ENCODE results near the gene ARL8A. TPM values are rescaled to one million over a fixed set of nuclear protein-coding genes. Genes with fewer than 3 reads are reported as not detected.

ARL8A gene
- total and polyA plus RNA-seq, 10 of the 15 experiments (the other 5 are each of a cell fraction or from before 2014, with no cell fraction given) = 0.34 to 49.2 (median 15.4) TPM

DNA sequence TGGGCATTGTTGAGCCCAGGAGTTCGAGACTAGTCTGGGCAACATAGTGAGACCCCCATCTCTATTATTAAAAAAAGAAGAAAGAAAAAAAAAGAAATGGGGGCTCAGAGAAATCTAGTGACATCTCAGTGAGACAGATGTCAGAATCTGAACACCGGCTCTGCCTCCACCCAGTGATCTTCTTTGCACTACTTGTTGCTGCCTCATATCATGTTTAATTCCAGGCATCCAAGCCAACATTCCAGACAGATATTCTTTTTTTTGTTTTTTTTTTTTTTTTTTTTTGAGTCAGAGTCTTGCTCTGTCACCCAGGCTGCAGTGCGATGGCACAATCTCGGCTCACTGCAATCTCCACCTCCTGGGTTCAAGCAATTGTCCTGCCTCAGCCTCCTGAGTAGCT lies 5.0 kb upstream of the ARL8A start:
- in situ Hi-C loops (cut with MboI) = no loop called here
- WGBS (ENCODE audit: insufficient coverage, insufficient replicate concordance, low lambda C conversion rate, missing lambda C conversion rate) = 91% methylated on average over 3 of the region's 4 CpGs
- Histone ChIP-seq H3K9ac (ENCODE audit: control insufficient read depth, insufficient read depth, low read length) (no peak overlapping the region), H3K4me3 (no peak overlapping the region), H3K36me3 (ENCODE audit: control insufficient read depth in 2 of 2, insufficient read depth in 2 of 2, low read length in 1 of 2) (peaks cover 26 to 32% of the 10 kb centered on the region in 2 experiments; a peak in 3 of 4 replicates), H4K20me1 (ENCODE audit: control insufficient read depth, insufficient read depth) (no peaks in the 10 kb centered on the region), H3K4me1 (ENCODE audit: control insufficient read depth, insufficient read depth, low read length) (peaks cover 7% of the 10 kb centered on the region), H3K27me3 (replicated peaks in 1 of 2; ENCODE audit: control insufficient read depth in 2 of 2, insufficient read depth in 2 of 2, low read length in 1 of 2) (no peaks in the 10 kb centered on the region), H3K79me2 (ENCODE audit: control insufficient read depth, insufficient read depth, low read length) (no peaks in the 10 kb centered on the region), H3K9me3 (replicated peaks; ENCODE audit: control insufficient read depth, insufficient read depth, low read length) (no peaks in the 10 kb centered on the region), H3K4me2 (ENCODE audit: control insufficient read depth, insufficient read depth) (no peak overlapping the region), H2AFZ (ENCODE audit: control insufficient read depth, low read depth, low read length) (no peak overlapping the region), H3K27ac (ENCODE audit: control insufficient read depth, insufficient read depth) (no peak overlapping the region)
- intact Hi-C loops (cut with micrococcal nuclease; ENCODE audit: unreplicated experiment) = no loop called here
- DNase-seq (ENCODE audit: low read depth, low spot score) (no peak), FAIRE-seq (no peak), ATAC-seq (no peak)
- RAD21 ChIA-PET (ENCODE audit: unreplicated experiment) = no interaction called here
- CTCF ChIA-PET = no interaction called here
- no peak for TF ChIP-seq ZSCAN29 (IDR thresholded peaks at IDR 0.05)
- TF ChIP-seq CBX5 (IDR thresholded peaks at IDR 0.05; ENCODE audit: low read depth) = no peak
- TF ChIP-seq, protein P1, sequence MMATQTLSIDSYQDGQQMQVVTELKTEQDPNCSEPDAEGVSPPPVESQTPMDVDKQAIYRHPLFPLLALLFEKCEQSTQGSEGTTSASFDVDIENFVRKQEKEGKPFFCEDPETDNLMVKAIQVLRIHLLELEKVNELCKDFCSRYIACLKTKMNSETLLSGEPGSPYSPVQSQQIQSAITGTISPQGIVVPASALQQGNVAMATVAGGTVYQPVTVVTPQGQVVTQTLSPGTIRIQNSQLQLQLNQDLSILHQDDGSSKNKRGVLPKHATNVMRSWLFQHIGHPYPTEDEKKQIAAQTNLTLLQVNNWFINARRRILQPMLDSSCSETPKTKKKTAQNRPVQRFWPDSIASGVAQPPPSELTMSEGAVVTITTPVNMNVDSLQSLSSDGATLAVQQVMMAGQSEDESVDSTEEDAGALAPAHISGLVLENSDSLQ (IDR thresholded peaks at IDR 0.05) = no peak
- no peak for TF ChIP-seq IRF4 (IDR thresholded peaks at IDR 0.05; ENCODE audit: low read depth, low read length)
- TF ChIP-seq, protein P2, sequence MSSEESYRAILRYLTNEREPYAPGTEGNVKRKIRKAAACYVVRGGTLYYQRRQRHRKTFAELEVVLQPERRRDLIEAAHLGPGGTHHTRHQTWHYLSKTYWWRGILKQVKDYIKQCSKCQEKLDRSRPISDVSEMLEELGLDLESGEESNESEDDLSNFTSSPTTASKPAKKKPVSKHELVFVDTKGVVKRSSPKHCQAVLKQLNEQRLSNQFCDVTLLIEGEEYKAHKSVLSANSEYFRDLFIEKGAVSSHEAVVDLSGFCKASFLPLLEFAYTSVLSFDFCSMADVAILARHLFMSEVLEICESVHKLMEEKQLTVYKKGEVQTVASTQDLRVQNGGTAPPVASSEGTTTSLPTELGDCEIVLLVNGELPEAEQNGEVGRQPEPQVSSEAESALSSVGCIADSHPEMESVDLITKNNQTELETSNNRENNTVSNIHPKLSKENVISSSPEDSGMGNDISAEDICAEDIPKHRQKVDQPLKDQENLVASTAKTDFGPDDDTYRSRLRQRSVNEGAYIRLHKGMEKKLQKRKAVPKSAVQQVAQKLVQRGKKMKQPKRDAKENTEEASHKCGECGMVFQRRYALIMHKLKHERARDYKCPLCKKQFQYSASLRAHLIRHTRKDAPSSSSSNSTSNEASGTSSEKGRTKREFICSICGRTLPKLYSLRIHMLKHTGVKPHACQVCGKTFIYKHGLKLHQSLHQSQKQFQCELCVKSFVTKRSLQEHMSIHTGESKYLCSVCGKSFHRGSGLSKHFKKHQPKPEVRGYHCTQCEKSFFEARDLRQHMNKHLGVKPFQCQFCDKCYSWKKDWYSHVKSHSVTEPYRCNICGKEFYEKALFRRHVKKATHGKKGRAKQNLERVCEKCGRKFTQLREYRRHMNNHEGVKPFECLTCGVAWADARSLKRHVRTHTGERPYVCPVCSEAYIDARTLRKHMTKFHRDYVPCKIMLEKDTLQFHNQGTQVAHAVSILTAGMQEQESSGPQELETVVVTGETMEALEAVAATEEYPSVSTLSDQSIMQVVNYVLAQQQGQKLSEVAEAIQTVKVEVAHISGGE (CRISPR knock-in tag; IDR thresholded peaks at IDR 0.05) = no peak
- no peak for TF ChIP-seq KLF5 (IDR thresholded peaks at IDR 0.05; ENCODE audit: partially characterized antibody)
- TF ChIP-seq NRF1 (conservative IDR thresholded peaks at IDR 0.05; ENCODE audit: low read depth, low read length) = no peak
- no peak for TF ChIP-seq ETV6 (conservative IDR thresholded peaks at IDR 0.05 in 1 of 2, IDR thresholded peaks at IDR 0.05 in 1 of 2; ENCODE audit: borderline replicate concordance in 1 of 2, low read depth in 1 of 2)
- no peak for TF ChIP-seq POLR2A (IDR thresholded peaks at IDR 0.05; ENCODE audit: low read depth, low read length)
- no peak for TF ChIP-seq TAF1 (IDR thresholded peaks at IDR 0.05; ENCODE audit: borderline replicate concordance, low read depth, low read length)
- no peak for TF ChIP-seq HCFC1 (IDR thresholded peaks at IDR 0.05; ENCODE audit: low read length)
- TF ChIP-seq, protein P3, sequence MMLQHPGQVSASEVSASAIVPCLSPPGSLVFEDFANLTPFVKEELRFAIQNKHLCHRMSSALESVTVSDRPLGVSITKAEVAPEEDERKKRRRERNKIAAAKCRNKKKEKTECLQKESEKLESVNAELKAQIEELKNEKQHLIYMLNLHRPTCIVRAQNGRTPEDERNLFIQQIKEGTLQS (IDR thresholded peaks at IDR 0.05; ENCODE audit: borderline replicate concordance, extremely low read depth, low read depth, low read length) = no peak
- POLR2A ChIA-PET = no interaction called here
- SMC1A ChIA-PET (ENCODE audit: uncharacterized antibody, unreplicated experiment) = no interaction called here
- BruUV-seq (replicated peaks) = no TSS peak

Measured in GM12878 (cell line).